IMR-90 (cell line): ENCODE measurements around the gene DCAF6.

Source experiments
- BHLHE40 ChIP-seq: fragments of 150-350 bp; IDR thresholded peaks from 2 replicates; pipeline ENCODE4 v1.6.1; 2016; ENCODE audit warnings: mild to moderate bottlenecking, low read depth, low read length
- CEBPB ChIP-seq: IDR thresholded peaks from 2 replicates; pipeline ENCODE4 v1.6.1; 2012; ENCODE audit warnings: low read depth, low read length, improper control_type of control experiment
- CTCF ChIP-seq: conservative IDR thresholded peaks from 2 replicates; pipeline ENCODE4 v1.5.1; 2012; ENCODE audit warnings: mild to moderate bottlenecking, low read depth, low read length, improper control_type of control experiment
- MAFK ChIP-seq: IDR thresholded peaks from 2 replicates; pipeline ENCODE4 v1.6.1; 2012; ENCODE audit warnings: low read depth, low read length, improper control_type of control experiment
- MXI1 ChIP-seq: IDR thresholded peaks from 2 replicates; pipeline ENCODE4 v1.6.1; 2012; ENCODE audit warnings: low read depth, mild to moderate bottlenecking, low read length, moderate library complexity, borderline replicate concordance
- POLR2A ChIP-seq: IDR thresholded peaks from 2 replicates; pipeline ENCODE4 v1.6.1; 2012; ENCODE audit warnings: mild to moderate bottlenecking, low read depth, low read length
- RCOR1 ChIP-seq: IDR thresholded peaks from 2 replicates; pipeline ENCODE4 v1.6.1; 2012; ENCODE audit warnings: mild to moderate bottlenecking, low read length, improper control_type of control experiment; ENCODE audit not compliant: insufficient replicate concordance
- TF ChIP-seq, protein P1 (sequence below): fragments of 150-350 bp; IDR thresholded peaks from 2 replicates; pipeline ENCODE4 v1.6.1; 2016; ENCODE audit warnings: low read depth, mild to moderate bottlenecking, low read length, moderate library complexity, borderline replicate concordance

- no peak for TF ChIP-seq POLR2A
- no peak for TF ChIP-seq CTCF
- TF ChIP-seq MXI1, result no peak
- no peak for TF ChIP-seq MAFK
- no peak for TF ChIP-seq BHLHE40
- TF ChIP-seq, protein P1, sequence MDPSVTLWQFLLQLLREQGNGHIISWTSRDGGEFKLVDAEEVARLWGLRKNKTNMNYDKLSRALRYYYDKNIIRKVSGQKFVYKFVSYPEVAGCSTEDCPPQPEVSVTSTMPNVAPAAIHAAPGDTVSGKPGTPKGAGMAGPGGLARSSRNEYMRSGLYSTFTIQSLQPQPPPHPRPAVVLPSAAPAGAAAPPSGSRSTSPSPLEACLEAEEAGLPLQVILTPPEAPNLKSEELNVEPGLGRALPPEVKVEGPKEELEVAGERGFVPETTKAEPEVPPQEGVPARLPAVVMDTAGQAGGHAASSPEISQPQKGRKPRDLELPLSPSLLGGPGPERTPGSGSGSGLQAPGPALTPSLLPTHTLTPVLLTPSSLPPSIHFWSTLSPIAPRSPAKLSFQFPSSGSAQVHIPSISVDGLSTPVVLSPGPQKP, result no peak
- no peak for TF ChIP-seq RCOR1
- no peak for TF ChIP-seq CEBPB
These were observed 12.4 kb upstream of the DCAF6 start for GRCh38 chr1:167924102-167924501.
